Erythroblast (primary cell): ENCODE measurements around the gene TREX2.

ENCODE experiments used
- GATA1 ChIP-seq: IDR thresholded peaks from 2 replicates; pipeline ENCODE4 v1.6.1; 2011; ENCODE audit warnings: low read depth, mild to moderate bottlenecking, control low read depth, low read length, moderate library complexity
- POLR2A ChIP-seq: IDR thresholded peaks from 2 replicates; pipeline ENCODE4 v1.6.1; 2011; ENCODE audit warnings: mild to moderate bottlenecking, low read length

DNA sequence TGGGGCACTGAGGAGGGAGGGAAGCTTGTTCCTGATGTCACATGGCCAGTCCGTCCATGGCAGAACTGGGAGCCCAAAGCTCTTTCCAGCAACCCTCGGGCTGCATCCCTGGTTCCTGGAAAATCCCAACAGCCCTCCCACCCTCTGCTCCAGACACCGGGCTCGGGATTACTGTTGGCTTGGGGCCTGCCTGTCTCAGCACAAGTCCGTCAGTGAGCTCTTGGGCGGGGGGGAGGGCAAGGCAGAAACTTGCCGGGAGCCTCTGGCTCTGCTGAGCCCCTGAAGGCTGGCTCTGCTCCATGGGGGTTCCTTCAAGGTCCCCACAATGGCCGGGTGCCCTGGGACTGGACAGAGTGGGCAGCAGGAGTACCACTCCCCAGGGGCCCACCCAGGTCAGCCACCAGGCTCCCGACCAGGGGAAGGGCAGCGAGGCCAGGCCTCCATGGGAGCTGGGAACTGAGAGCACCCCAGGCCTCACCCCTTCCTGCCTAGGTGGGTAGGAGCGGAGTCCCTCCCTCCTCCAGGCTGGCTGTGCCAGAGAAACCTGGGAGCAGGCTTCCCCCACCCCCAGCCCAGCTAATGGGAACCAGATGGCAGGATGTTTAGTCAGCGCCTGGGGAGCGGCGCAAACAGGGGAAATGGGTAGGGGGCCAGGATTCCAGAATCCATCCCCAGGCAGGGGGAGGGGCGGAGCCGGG, 31.0 kb upstream of the TREX2 start:
- TF ChIP-seq POLR2A (no peak), GATA1 (no peak)
